Esophagus muscularis mucosa (tissue), 4 donors: ENCODE measurements around the gene GPR18. TPM values are rescaled to one million over a fixed set of nuclear protein-coding genes. Genes with fewer than 3 reads are reported as not detected.

Experiments used
- DNase-seq: peaks from one replicate; pipeline ENCODE4 v3.0.0-alpha.2; 2017; ENCODE audit errors: extremely low spot score
- H3K27ac ChIP-seq, 4 donors: fragments of 200-600 bp; sonication (generic); replicated peaks in 1 of 4; 1 replicate in 3 of 4; 2 replicates in 1 of 4; pipeline ENCODE4 v1.5.1; 2016 to 2019; ENCODE audit warnings: mild to moderate bottlenecking in 1 of 4
- H3K27me3 ChIP-seq, 4 donors: fragments of 200-600 bp; sonication (generic); one replicate each; pipeline versions ENCODE4 v1.5.1 to v1.6.0; 2016 to 2019
- H3K36me3 ChIP-seq, 4 donors: fragments of 200-600 bp; sonication (generic); one replicate each; pipeline ENCODE4 v1.5.1; 2016 to 2019
- H3K4me1 ChIP-seq, 4 donors: fragments of 200-600 bp; sonication (generic); one replicate each; pipeline ENCODE4 v1.5.1; 2016 to 2019
- H3K4me3 ChIP-seq, 4 donors: fragments of 200-600 bp; sonication (generic); 1 replicate in 2 of 4; 2 replicates in 2 of 4; pipeline ENCODE4 v1.5.1; 2016 to 2019; ENCODE audit warnings: mild to moderate bottlenecking in 4 of 4, moderate library complexity in 1 of 4
- H3K9me3 ChIP-seq, 4 donors: fragments of 200-600 bp; sonication (generic); 1 replicate in 3 of 4; 2 replicates in 1 of 4; pipeline ENCODE4 v1.5.1; 2016 to 2019
- EP300 ChIP-seq: sonication (generic); formaldehyde crosslinking; IDR thresholded peaks from one replicate; pipeline ENCODE4 v1.6.1; 2017; ENCODE audit warnings: antibody characterized with exemption
- POLR2A ChIP-seq: fragments of 450-650 bp; IDR thresholded peaks from one replicate; pipeline ENCODE4 v1.6.1; 2017; ENCODE audit warnings: antibody characterized with exemption, moderate library complexity, mild to moderate bottlenecking, low read depth
- POLR2AphosphoS5 ChIP-seq, 2 donors: sonication (generic); formaldehyde crosslinking; IDR thresholded peaks; one replicate each; pipeline ENCODE4 v1.6.1; 2017; ENCODE audit warnings: antibody characterized with exemption in 2 of 2
- WGBS: methylation state at CpG from one replicate; pipeline ENCODE4 v1.1.5; 2018; 5-methylcytosine and 5-hydroxymethylcytosine counted together
- intact Hi-C: fragments of 100-400 bp; cut with DNase I; formaldehyde crosslinking; loops from one replicate; pipeline ENCODE4 v1.15.1; 2023
- total RNA-seq, 4 donors: library from RNA; depleted of rRNA; stranded (reverse); fragments of >200 nt; gene quantifications; one replicate each; pipeline versions ENCODE4 v1.1.0 to v1.2.1, GENCODE V29; 2016
- TF ChIP-seq, protein P1 (sequence below), 3 experiments: fragments of 200-600 bp in 2 of 3; fragments of 450-650 bp in 1 of 3; sonication (generic) in 2 of 3; IDR thresholded peaks; one replicate each; pipeline ENCODE4 v1.5.1; 2017 to 2019; ENCODE audit warnings: antibody characterized with exemption in 3 of 3, mild to moderate bottlenecking in 2 of 3, moderate library complexity in 1 of 3

The GPR18 gene
- total RNA-seq, 4 donors from 2014 or later, result not detected

DNA sequence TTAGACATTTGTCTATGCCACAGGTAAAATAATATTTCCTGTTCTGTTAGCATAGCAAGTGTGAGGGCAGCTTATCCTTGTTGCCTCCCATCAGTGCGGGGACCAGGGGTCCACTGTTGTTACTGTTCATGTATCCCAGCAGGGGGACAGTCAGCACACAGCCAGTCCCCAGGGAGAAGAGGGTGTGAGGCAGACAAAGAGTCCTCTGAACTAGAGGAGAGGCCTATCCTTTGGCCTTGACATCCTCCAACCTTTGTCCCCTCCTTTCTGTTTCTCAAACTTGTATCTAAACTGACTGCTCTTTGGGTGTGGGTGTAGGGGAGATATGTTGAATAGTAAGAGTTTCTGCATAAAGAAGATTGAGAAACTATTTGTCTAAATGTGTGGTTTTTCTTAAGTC is 2.9 kb upstream of the GPR18 start:
- no peaks in the 10 kb centered on the region for H3K27me3 ChIP-seq
- H3K36me3 ChIP-seq, result peaks cover 0 to 3% (median 0%) of the 10 kb centered on the region in 4 donors
- TF ChIP-seq, protein P1, sequence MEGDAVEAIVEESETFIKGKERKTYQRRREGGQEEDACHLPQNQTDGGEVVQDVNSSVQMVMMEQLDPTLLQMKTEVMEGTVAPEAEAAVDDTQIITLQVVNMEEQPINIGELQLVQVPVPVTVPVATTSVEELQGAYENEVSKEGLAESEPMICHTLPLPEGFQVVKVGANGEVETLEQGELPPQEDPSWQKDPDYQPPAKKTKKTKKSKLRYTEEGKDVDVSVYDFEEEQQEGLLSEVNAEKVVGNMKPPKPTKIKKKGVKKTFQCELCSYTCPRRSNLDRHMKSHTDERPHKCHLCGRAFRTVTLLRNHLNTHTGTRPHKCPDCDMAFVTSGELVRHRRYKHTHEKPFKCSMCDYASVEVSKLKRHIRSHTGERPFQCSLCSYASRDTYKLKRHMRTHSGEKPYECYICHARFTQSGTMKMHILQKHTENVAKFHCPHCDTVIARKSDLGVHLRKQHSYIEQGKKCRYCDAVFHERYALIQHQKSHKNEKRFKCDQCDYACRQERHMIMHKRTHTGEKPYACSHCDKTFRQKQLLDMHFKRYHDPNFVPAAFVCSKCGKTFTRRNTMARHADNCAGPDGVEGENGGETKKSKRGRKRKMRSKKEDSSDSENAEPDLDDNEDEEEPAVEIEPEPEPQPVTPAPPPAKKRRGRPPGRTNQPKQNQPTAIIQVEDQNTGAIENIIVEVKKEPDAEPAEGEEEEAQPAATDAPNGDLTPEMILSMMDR (IDR thresholded peaks at IDR 0.05), result no peak
- TF ChIP-seq POLR2AphosphoS5 (IDR thresholded peaks at IDR 0.05) (no peak), EP300 (no peak), POLR2A (no peak)
- no peaks in the 10 kb centered on the region for H3K9me3 ChIP-seq
- peaks cover 7 to 18% (median 13%) of the 10 kb centered on the region in 4 donors for H3K4me1 ChIP-seq
- WGBS, result 100% methylated on average over 1 of the region's 1 CpG
- no peak overlapping the region for H3K27ac ChIP-seq
- DNase-seq, result no peak
- intact Hi-C loops, result no loop called here
- no peak overlapping the region for H3K4me3 ChIP-seq

DNA sequence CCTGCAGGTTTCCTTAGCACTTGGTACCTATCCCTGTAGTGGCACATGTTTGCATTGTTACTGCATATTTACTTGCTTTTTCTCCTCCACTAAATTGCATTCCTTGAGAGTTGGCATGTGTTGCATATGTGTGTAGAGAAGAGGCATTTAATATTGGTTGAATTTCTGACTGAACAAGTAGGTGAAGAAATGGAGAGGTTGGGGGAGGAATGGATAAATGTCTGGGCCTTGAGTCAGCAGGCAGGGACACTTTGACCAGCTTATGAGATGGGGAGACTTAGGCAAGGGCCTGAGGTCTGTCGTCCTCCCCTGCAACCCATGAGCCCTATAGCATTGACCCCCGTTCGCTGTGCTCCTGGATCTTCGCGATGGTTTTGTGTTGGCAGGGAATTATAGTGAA is 2.0 kb upstream of the GPR18 start:
- WGBS, result 86% methylated on average over 5 of the region's 5 CpGs
- peaks cover 6 to 25% (median 14%) of the 10 kb centered on the region in 4 donors for H3K4me1 ChIP-seq
- H3K27ac ChIP-seq, result no peak overlapping the region
- intact Hi-C loops, result no loop called here
- TF ChIP-seq POLR2AphosphoS5 (IDR thresholded peaks at IDR 0.05) (no peak), POLR2A (no peak), EP300 (no peak)
- TF ChIP-seq, protein P1 (IDR thresholded peaks at IDR 0.05), result no peak
- peaks cover 0 to 3% (median under 1%) of the 10 kb centered on the region in 4 donors for H3K36me3 ChIP-seq
- no peak overlapping the region for H3K4me3 ChIP-seq
- DNase-seq, result no peak
- H3K27me3 ChIP-seq, result no peaks in the 10 kb centered on the region
- H3K9me3 ChIP-seq, result no peaks in the 10 kb centered on the region

DNA sequence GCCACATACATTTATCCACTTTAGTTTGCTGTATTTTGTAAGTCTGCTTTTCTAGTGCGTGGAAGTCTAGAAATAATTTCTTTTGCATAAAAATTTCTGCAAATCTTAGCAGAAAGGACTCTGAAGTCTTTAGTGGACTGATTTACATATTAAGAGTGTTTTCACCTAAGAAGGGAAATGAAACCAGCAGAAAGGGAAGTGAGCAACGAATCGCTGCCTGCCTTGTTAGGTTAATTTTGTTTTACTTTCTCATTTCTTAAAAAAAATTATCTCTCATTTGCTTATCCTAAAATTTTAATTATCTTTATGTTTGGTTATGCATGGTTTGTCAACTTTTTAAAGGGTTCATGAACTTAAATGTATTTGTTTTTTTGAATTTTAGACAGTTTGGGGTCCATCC is 767 bp upstream of the GPR18 start:
- Histone ChIP-seq H3K27ac (no peak overlapping the region), H3K4me3 (no peak overlapping the region), H3K9me3 (no peaks in the 10 kb centered on the region), H3K4me1 (peaks cover 6 to 21% (median 11%) of the 10 kb centered on the region in 4 donors), H3K36me3 (peaks cover 0 to 8% (median 3%) of the 10 kb centered on the region in 4 donors), H3K27me3 (no peaks in the 10 kb centered on the region)
- intact Hi-C loops, result no loop called here
- DNase-seq, result no peak
- TF ChIP-seq POLR2AphosphoS5 (IDR thresholded peaks at IDR 0.05), result no peak
- TF ChIP-seq, protein P1 (IDR thresholded peaks at IDR 0.05), result no peak
- no peak for TF ChIP-seq POLR2A
- no peak for TF ChIP-seq EP300
- WGBS, result 86% methylated on average over 3 of the region's 3 CpGs

DNA sequence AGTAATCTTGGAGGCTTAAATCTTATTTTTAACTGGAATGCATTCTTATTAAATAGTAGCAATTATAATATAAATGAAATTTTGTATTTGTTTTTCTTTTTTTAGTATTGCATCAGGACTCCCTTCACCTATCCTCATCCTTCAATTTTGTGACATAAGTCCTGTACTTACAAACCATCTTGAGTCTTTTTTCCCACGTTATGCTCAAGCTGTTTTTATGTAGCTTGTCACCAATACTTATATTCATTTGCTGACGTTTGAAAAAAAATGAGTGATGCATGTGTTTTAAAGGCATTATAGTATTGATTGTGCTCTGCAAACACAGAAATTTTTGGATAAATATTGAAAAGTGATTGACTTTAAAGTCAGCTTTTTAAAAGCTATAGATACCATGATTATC is 888 bp downstream of the GPR18 start:
- peaks cover 6 to 17% (median 11%) of the 10 kb centered on the region in 4 donors for H3K4me1 ChIP-seq
- WGBS, result 90% methylated on average over 2 of the region's 2 CpGs

More for the DNA sequence above, 888 bp downstream of the GPR18 start:
- no peak for DNase-seq
- peaks cover 0 to 8% (median 3%) of the 10 kb centered on the region in 4 donors for H3K36me3 ChIP-seq
- no peak overlapping the region for H3K27ac ChIP-seq
- H3K4me3 ChIP-seq, result no peak overlapping the region
- H3K27me3 ChIP-seq, result no peaks in the 10 kb centered on the region
- TF ChIP-seq EP300, result no peak
- no peak for TF ChIP-seq POLR2A
- TF ChIP-seq, protein P1 (IDR thresholded peaks at IDR 0.05), result no peak
- no peak for TF ChIP-seq POLR2AphosphoS5 (IDR thresholded peaks at IDR 0.05)
- intact Hi-C loops, result no loop called here
- no peaks in the 10 kb centered on the region for H3K9me3 ChIP-seq
